Activated CD8-positive, alpha-beta memory T cell treated with anti-CD3 and anti-CD28 coated beads for 36 hours (primary cell): ENCODE measurements around the gene HES7. TPM values are rescaled to one million over a fixed set of nuclear protein-coding genes. Genes with fewer than 3 reads are reported as not detected.
"Not testable (repeated sequence)": the region's sequence is repeated elsewhere in the genome, so short reads cannot be mapped to it uniquely, and the experiment has no call there.

ENCODE experiments used
- CTCF ChIA-PET: fragments of 350-600 bp; sonication (Branson Sonifier 250); formaldehyde crosslinking; loops from one replicate; lab custom pipeline; 2021; ENCODE audit warnings: antibody characterized with exemption; lab: Charles Lee
- POLR2A ChIA-PET: fragments of 350-600 bp; sonication (Branson Sonifier 250); formaldehyde crosslinking; loops from one replicate; lab custom pipeline; 2021; ENCODE audit warnings: antibody characterized with exemption; lab: Charles Lee
- total RNA-seq, 2 experiments: library from RNA; stranded (reverse); gene quantifications; one replicate each; pipeline ENCODE4 v1.2.3, GENCODE V29; 2021

The HES7 gene
- total RNA-seq, 2 experiments from 2014 or later, result 2.9 to 3.1 TPM

GRCh38 chr17:8121681-8122421 lies 2.1 kb downstream of the HES7 start:
- ChIA-PET POLR2A (interaction anchor here (0.5 to 3.3 kb wide), 2 partner anchors 51 to 122 kb away, joined by 3 to 12 read pairs; no protein-coding TSS in a partner anchor), CTCF (interaction anchor here (0.6 to 4.3 kb wide), 10 partner anchors 16 to 100 kb away, joined by 3 to 39 read pairs (median 4); no protein-coding TSS in a partner anchor)

- ChIA-PET POLR2A (interaction anchor here (0.5 kb wide), 1 partner anchor 122 kb away, joined by 3 read pairs; no protein-coding TSS in a partner anchor), CTCF (interaction anchor here (0.9 to 4.3 kb wide), 4 partner anchors 17 to 66 kb away, joined by 3 to 39 read pairs (median 4); no protein-coding TSS in a partner anchor)
Observed at GRCh38 chr17:8121407-8121680, 2.6 kb downstream of the HES7 start.

- CTCF ChIA-PET, result interaction anchor here (0.8 to 6.4 kb wide), 17 partner anchors 9 to 263 kb away, joined by 3 to 47 read pairs (median 15); partner anchors contain the start of gene CTC1
- POLR2A ChIA-PET, result interaction anchor here (0.5 to 1.8 kb wide), 7 partner anchors 32 to 260 kb away, joined by 3 to 9 read pairs (median 3); partner anchors contain the start of gene PER1
Observed at GRCh38 chr17:8120520-8121406, 3.1 kb downstream of the HES7 start.

- ChIA-PET POLR2A (interaction anchor here (0.5 to 1.8 kb wide), 14 partner anchors 17 to 263 kb away, joined by 3 to 9 read pairs (median 3); partner anchors contain the start of genes BORCS6 and PER1), CTCF (interaction anchor here (0.7 to 6.4 kb wide), 25 partner anchors 10 to 264 kb away, joined by 3 to 47 read pairs (median 6); partner anchors contain the start of genes CTC1, PFAS and VAMP2)
Observed at GRCh38 chr17:8119581-8120519, 4.1 kb downstream of the HES7 start.

DNA sequence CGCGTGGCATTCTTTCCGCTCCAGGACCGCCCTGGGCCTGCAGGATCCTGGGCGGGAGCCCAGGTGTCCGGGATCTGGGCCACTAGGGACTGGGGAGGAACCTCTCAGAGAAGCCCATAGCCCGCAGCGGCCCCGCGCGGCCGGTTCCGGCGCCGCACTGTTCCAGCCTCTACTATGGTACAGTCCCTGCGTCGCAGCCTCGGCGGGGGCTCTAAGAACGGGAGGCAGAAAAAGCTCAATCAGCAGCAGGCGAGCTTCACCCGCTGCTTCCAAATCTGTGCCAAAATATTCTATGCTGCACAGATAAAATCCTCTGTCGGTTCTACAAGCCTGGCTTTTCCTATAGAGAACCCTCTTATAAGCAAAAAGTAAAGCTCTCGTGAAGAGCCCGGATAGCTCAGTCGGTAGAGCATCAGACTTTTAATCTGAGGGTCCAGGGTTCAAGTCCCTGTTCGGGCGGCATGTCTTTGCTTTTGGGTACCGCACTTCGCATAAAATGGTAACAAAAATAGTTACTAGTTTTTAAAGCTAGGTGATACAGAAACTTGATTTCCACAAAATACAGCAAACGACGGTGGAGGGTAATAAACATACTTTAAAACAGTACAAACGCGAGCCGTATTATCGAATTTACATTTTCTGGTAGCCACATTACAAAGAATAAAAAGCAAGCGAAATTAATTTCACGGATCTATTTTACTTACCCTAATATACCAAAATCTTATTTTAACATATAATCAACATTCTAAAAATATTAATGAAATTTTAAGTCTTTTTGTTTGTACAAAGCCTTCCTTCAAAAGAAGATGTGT lies 4.9 kb downstream of the HES7 start:
- ChIA-PET POLR2A (interaction anchor here (0.5 to 1.8 kb wide), 13 partner anchors 18 to 847 kb away, joined by 3 to 9 read pairs (median 4); partner anchors contain the start of genes BORCS6 and PIK3R5), CTCF (interaction anchor here (0.6 to 6.4 kb wide), 30 partner anchors 8 to 873 kb away, joined by 3 to 47 read pairs (median 5); partner anchors contain the start of genes CTC1, PFAS, TMEM107 and TP53)

DNA sequence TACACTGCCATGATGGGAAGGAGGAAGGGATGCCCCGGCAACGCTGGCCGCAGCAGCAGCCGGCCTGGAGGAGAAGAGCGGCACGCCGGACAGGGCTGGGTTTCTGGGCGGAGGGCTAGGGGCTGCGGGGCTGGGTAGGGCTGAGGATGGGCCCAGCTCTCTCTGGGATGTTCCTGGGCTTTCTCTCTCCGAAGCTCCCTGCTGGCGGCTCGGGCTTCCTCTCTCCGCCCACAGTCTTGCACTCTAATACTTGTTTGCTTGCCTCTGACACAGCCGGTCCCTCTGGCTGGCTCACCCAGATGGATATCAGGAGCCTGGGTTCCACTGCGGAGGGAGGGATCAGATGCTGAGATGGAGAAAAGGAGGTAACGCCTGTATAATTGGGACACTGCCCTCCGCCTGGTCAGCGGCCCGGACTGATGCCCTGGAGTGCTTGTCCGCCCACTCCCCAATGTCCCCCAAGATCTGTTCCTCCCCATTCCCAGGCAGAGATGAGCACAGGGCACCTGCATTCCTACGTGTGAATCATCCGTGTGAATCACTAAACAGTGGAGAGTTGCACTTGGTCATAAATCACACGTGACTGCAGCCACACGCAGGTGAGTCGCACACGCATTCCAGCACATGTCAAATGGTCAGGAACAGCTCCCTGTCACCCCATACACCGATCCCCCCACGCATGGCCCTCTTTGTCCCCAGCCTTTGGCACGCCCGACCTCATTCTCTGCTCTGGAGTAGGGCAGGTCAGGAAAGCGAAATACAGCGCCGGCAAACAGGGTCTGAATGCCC lies 5.7 kb downstream of the HES7 start, which contains the start of gene ALOXE3:
TSS of gene ALOXE3 (minus strand) at position 535 of the 789 bp plus-strand sequence. CDS start at position 11, 524 bp downstream.
- ChIA-PET POLR2A (interaction anchor here (0.5 to 1.2 kb wide), 3 partner anchors 44 to 848 kb away, joined by 3 to 6 read pairs (median 5); partner anchors contain the start of gene PIK3R5), CTCF (interaction anchor here (0.7 to 6.4 kb wide), 17 partner anchors 9 to 872 kb away, joined by 3 to 47 read pairs (median 16); partner anchors contain the start of genes CTC1, PFAS, TMEM107 and TP53)

DNA sequence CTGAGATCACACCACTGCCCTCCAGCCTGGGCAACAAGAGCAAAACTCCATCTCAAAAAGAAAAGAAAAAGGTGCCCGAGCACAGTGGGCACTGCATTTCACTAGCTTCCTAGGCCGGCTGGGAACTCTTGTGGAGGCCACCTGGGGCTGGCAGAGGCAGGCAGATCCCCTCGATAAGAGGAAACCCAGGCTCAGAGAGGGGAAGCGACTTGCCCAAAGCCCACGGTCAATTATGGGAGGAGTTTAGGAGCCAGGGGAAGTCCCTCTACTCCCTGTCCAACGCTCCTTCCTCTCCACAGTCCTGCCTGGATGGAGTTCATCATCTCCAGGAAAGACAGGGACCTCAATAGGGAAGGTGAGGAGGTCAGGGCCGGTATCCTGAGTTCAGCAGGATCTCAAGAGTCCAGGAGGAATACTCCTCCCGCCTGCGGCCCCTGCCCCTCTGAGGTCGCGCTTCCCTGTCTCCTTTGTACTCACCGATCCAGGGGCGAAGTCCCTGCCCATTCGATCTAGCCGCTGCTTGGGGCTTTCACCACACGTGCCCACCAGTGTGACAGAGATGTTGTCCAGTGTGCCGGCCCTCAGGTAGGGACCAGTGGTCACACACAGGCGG lies 6.4 kb downstream of the HES7 start:
- POLR2A ChIA-PET, result no interaction called here
- CTCF ChIA-PET, result interaction anchor here (0.7 to 6.4 kb wide), 6 partner anchors 12 to 57 kb away, joined by 3 to 47 read pairs (median 21); no protein-coding TSS in a partner anchor

DNA sequence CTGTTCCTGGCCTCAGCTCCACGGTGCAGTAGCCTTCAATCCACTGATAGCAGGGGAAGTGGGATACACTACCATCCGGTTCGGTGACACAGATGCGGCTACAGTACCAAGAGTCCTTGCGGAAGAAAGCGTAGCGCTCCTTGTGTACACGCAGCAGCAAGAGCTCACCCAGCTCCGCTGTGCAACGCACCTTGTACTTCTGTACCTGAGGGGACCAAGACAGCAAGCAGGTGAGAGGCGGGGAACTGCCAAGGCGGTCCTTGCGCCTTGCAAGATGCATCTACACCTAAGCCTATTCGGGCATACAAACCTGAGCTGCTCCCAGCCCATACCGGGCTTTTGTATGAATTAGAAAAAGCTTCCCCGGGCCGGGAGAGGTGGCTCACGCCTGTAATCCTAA lies 7.1 kb downstream of the HES7 start:
- ChIA-PET POLR2A (no interaction called here), CTCF (interaction anchor here (0.7 to 6.4 kb wide), 4 partner anchors 24 to 56 kb away, joined by 3 to 47 read pairs (median 5); no protein-coding TSS in a partner anchor)

DNA sequence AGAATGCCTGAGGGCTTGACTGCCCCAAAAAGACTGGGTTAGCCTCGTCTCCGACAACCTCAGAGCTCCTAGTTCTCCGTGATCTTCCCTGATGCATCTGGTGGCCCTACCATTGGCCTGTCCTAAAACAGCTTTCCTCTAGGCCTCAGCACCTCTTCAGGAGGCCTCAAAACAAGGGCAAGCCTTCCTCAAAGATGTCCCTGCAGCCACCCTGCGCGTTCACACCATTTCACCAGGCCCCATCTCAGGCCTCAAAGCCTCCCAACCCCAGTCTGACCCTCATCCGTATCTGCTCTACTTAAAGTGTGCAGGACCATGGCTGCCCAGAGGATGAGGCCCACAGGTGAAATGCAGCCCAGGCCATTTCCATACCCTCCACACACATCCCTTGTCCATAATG lies 13.0 kb downstream of the HES7 start:
- POLR2A ChIA-PET, result no interaction called here
- CTCF ChIA-PET, result interaction anchor here (0.6 to 3.7 kb wide), 23 partner anchors 8 to 193 kb away, joined by 3 to 34 read pairs (median 6); partner anchors contain the start of genes ALOX12B, ALOXE3 and HES7

- ChIA-PET CTCF (interaction anchor here (0.6 to 3.7 kb wide), 27 partner anchors 9 to 193 kb away, joined by 3 to 34 read pairs (median 5); partner anchors contain the start of genes ALOX12B, ALOXE3, HES7 and SLC25A35), POLR2A (no interaction called here)
Observed at GRCh38 chr17:8110456-8110804, 13.5 kb downstream of the HES7 start.

GRCh38 chr17:8109661-8110455 lies 14.0 kb downstream of the HES7 start:
- ChIA-PET POLR2A (no interaction called here), CTCF (interaction anchor here (0.5 to 3.7 kb wide), 25 partner anchors 9 to 185 kb away, joined by 3 to 34 read pairs (median 5); partner anchors contain the start of genes ALOX12B, ALOXE3, HES7 and SLC25A35)

GRCh38 chr17:8108972-8109660 lies 14.8 kb downstream of the HES7 start:
- ChIA-PET CTCF (interaction anchor here (0.8 to 3.7 kb wide), 17 partner anchors 10 to 186 kb away, joined by 3 to 34 read pairs (median 6); partner anchors contain the start of genes ALOX12B, ALOXE3, HES7 and SLC25A35), POLR2A (no interaction called here)

DNA sequence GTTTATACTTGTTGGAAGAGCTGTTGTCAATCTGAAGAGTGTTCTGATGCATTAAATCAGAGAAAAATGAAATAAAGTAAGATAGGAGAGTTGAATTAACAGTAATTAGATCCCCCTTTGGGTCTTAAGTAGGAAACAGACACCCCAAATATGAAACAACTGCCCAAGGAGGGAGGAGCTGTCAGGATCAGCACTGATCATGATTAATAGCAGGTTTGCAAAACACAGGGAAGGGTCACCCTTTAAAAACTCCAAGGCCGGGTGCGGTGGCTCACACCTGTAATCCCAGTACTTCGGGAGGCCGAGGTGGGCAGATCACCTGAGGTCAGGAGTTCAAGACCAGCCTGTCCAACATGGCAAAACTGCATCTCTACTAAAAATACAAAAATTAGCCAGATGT lies 16.9 kb downstream of the HES7 start:
- CTCF ChIA-PET, result interaction anchor here (1.0 to 2.2 kb wide), 4 partner anchors 13 to 47 kb away, joined by 3 to 5 read pairs (median 4); no protein-coding TSS in a partner anchor
- POLR2A ChIA-PET, result not testable (repeated sequence)

DNA sequence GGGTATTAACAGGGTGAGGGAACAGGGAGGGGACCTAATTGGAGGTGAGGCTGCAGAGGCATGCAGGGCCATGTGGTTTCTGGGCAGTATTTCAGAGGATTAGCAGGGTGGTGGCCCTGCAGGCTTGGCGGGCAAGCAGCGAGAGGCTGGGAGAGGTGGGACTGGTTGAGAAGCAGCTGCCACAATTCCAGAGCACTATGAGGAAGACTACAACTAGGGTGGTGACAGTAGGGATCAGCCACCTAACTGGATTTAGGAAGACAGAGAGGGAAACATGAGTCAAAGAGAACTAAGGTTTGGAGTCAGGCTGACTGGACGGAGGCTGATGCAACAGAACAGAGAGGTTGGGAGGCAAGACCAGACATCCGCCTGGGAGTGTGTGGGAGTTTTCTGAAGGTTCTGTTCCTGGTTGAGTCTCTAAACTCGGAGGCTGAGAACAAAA lies 17.9 kb downstream of the HES7 start:
- ChIA-PET POLR2A (no interaction called here), CTCF (interaction anchor here (0.6 to 3.4 kb wide), 6 partner anchors 12 to 100 kb away, joined by 3 to 15 read pairs (median 4); no protein-coding TSS in a partner anchor)
